T-helper 2 cell treated with Interferon-gamma antibody and Interleukin-4, amounts not matched to agents 100 ng/mL and 5 ng/mL, for 36 hours (primary cell): ENCODE data around the gene OR2L5. TPM values are rescaled to one million over a fixed set of nuclear protein-coding genes. Genes with fewer than 3 reads are reported as not detected.

ENCODE experiments used
- intact Hi-C: fragments of 100-400 bp; cut with micrococcal nuclease; formaldehyde crosslinking; loops from one replicate; pipeline ENCODE4 v1.15.1; 2023
- total RNA-seq: library from RNA; stranded (reverse); gene quantifications from 2 replicates; pipeline ENCODE4 v1.2.3, GENCODE V29; 2022

Gene OR2L5, protein sequence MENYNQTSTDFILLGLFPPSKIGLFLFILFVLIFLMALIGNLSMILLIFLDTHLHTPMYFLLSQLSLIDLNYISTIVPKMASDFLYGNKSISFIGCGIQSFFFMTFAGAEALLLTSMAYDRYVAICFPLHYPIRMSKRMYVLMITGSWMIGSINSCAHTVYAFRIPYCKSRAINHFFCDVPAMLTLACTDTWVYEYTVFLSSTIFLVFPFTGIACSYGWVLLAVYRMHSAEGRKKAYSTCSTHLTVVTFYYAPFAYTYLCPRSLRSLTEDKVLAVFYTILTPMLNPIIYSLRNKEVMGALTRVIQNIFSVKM
- total RNA-seq: not detected in 2 replicates

GRCh38 chr1:248013229-248013710, at the start of gene OR2L5:
Gene OR2L5, plus strand, starts transcription at chr1:248013660. Its CDS starts 8,288 bp downstream, at chr1:248021948.
- intact Hi-C loops: no loop called here

- intact Hi-C loops: no loop called here
Observed at GRCh38 chr1:247964933-247965332, 48.5 kb upstream of the OR2L5 start, which contains the start of gene OR2AK2. Gene OR2AK2, plus strand, starts transcription at chr1:247965233. Its CDS starts 144 bp downstream, at chr1:247965377.

DNA sequence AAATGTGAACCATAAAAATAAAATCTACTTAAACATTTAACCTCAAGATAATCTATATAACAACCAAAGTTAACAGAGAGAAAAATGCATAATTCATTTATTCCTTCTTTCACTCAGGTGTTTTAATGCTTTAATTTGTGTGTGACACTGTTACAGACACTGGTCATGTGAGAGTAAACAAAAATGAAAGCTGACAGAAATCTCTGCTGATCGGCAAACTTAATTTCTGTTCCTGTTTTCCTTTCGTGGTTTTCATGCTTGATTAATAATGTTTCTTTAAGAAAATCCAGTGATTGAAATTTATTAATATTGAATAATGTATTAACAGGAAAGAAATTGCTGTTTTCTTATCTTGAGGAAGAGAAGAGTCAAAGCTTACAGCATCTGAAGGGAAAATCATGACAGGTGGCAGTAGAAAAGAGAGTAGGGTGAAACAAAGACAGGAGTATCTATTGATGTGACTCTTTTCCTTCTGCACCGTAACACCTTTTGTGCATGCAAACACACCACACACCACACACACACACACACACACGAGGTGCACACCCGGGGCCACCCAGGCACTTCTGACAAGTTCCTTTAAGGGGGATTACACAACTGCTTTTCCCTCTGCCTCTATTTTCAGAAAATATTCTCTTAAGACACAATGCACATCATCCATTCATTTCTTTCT, 46.8 kb upstream of the OR2L5 start:
- intact Hi-C loops: no loop called here

GRCh38 chr1:247992986-247993385, 20.5 kb upstream of the OR2L5 start:
- intact Hi-C loops: no loop called here

DNA sequence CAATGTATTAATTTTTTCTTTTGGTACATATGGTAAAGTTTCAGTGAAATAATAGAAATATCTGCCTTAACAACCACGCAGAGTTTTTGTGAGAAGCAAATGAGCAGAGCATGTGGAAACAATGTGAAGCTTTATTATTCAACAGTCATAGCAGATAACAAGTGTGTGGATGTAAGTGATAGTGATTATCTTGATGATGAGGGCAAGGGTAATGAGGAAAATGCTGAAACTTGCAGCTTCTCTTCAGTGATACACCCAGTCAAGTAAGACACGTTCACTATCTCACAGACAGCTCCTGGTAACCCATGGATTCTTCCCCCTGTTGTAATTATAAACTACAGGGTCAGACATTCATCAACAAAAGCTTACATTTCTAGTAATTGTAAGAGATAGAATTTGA, 14.6 kb upstream of the OR2L5 start:
- intact Hi-C loops: no loop called here

DNA sequence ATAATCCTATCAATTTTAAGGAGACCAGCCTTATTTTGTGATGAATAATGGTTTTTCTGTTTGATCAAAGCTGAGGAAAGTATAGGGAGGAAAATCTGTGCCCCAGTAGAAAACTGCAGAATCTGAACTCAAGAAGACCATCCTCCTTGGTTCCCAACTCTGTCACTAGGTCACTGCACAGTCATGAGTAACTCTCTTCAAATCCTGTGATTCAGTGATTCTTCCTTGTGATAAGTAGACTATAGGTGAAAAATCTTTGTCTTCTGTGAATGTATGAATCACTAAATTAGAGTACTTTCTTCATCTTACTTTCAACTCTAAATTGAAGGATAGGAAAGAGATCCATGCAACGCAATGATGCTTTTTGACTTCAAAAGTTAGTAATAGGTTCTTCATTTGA, 13.3 kb upstream of the OR2L5 start:
- intact Hi-C loops: no loop called here

DNA sequence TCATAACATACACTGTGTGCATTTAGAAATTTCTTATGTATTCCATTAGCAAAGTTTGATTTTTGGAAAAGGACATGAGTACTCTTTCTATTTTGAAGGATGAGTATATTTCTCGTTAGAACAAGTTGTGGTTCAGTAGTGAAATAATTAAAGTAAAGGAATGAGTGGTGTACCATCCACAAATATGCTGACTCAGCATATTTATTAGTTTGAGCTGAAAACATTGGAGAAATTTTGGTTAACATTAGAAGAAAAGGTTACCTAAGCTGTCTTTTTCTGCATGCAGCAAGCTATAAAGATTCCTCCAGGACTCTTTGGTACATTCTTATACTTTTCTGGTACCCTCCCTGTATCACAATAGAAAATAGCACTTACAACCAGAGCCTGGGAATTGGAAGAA, 5.7 kb upstream of the OR2L5 start:
- intact Hi-C loops: no loop called here

DNA sequence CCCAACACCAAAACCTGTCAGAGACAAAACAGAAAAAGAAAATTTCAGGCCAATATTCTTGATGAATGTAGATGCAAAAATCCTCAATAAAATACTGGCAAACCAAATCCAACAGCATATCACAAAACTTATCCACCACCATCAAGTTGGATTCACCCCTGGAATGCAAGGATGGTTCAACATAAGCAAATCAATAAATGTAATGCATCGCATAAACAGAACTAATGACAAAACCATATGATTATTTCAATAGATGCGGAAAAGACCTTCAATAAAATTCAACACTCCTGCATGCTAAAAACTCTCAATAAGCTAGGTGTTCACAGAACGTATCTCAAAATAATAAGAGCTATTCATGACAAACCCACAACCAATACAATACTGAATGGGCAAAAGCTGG, 3.8 kb upstream of the OR2L5 start:
- intact Hi-C loops: no loop called here

GRCh38 chr1:248015803-248016202, 2.3 kb downstream of the OR2L5 start:
- intact Hi-C loops: no loop called here

DNA sequence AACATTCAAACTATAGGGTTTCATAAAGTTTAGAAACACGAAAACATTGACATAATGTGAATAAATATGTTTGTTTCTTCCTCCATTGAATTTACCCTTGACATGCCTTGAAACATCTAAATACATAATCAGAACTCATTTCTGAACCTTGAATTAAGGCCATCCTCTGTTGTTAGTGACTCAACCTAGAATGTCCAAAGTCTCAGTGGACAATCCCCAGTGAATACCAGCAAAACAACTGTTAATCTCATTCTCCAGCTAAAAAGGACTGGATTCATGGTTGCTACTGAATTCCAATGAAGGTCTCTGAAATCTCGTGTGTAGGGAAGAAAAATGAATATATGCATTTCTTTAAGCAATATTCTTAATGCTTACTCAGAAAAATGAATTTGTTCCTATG, 16.3 kb downstream of the OR2L5 start, which contains the start of gene OR2L2:
Gene OR2L2, plus strand, starts transcription at position 301 of the 400 bp plus-strand sequence. CDS start 8,198 bp downstream, outside the sequence.
- intact Hi-C loops: no loop called here

DNA sequence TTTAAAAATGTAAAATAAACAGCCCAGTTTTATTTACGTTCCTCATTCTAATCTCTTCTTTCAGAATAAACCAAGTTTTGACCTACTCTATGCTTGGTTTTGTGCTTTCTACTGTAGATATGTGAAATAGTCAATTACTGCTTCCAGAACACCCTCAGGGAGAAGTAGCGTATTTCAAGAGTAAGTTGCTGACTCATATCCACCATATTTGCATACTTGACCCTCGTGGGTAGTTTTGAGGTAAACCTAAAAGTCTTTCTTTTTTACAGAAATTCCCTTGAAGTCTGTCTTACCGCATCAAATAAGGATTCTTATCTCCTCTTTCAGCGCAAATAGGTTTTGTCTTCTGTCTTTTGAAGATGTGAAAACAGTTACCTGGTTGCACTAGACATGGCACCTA, 31.7 kb downstream of the OR2L5 start:
- intact Hi-C loops: no loop called here

DNA sequence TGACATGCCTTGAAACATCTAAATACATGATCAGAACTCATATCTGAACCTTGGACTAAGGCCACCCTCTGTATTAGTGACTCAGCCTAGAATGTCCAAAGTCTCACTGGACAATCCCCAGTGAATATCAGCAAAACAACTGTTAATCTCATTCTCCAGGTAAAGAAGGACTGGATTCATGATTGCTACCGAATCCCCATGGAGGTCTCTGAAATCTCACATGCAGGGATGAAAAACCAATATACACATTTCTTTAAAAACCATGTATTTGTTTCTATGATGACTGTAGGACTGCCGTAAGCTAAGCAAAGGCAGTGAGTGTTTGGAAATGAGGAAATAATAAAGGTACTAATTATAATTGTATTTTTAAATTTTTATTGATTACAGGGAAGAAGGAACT, 33.1 kb downstream of the OR2L5 start, which contains the start of gene OR2L3:
Gene OR2L3, plus strand, starts transcription at position 301 of the 400 bp plus-strand sequence. CDS start 13,846 bp downstream, outside the sequence.
- intact Hi-C loops: no loop called here

GRCh38 chr1:248047008-248047407, 33.5 kb downstream of the OR2L5 start:
- intact Hi-C loops: no loop called here

DNA sequence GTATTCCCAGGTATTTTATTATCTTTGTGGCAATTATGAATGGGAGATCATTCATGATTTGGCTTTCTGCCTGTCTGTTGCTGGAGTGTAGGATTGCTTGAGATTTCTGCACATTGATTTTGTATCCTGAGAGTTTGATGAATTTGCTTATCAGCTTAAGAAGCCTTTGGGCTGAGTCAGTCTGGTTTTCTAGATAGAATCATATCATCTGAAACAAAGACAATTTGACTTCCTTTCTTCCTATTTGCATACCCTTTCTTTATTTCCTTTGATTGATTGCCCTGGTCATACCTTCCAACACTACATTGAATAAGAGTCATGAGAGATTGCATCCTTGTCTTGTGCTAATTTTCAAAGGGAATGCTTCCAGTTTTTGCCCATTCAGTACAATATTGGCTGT, 41.2 kb downstream of the OR2L5 start:
- intact Hi-C loops: no loop called here

GRCh38 chr1:248055261-248055660, 41.8 kb downstream of the OR2L5 start:
- intact Hi-C loops: no loop called here

- intact Hi-C loops: no loop called here
Observed at GRCh38 chr1:248065071-248065470, 51.6 kb downstream of the OR2L5 start.

- intact Hi-C loops: no loop called here
Observed at GRCh38 chr1:248065604-248066003, 52.1 kb downstream of the OR2L5 start.

Other genes starting within 250 kb of the OR2L5 start
- not detected in 2 replicates for gene OR14A16, start 189.5 kb upstream of the OR2L5 start, total RNA-seq
- not detected in 2 replicates for gene OR11L1, start 171.8 kb upstream of the OR2L5 start, total RNA-seq
- gene TRIM58, start 156.5 kb upstream of the OR2L5 start, total RNA-seq: 2.6 and 2.7 TPM in 2 replicates
- 0.75 and 0.93 TPM in 2 replicates for gene OR2W3, start 118.1 kb upstream of the OR2L5 start, total RNA-seq
- gene OR2T8, start 93.4 kb upstream of the OR2L5 start, total RNA-seq: not detected in 2 replicates
- not detected in 2 replicates for gene OR2AJ1, start 88.8 kb upstream of the OR2L5 start, total RNA-seq
- 0.30 TPM in 1 of 2 replicates, not detected in the other for gene OR2L8, start 64.8 kb upstream of the OR2L5 start, total RNA-seq
- not detected in 2 replicates for gene OR2AK2, start 48.4 kb upstream of the OR2L5 start, total RNA-seq
- gene OR2L2, start 16.4 kb downstream of the OR2L5 start, total RNA-seq: 0.05 and 0.11 TPM in 2 replicates
- 0.11 TPM in 1 of 2 replicates, not detected in the other for gene OR2L3, start 33.2 kb downstream of the OR2L5 start, total RNA-seq
- gene OR2L13, start 81.5 kb downstream of the OR2L5 start, total RNA-seq: not detected in 2 replicates
- gene OR2M5, start 131.5 kb downstream of the OR2L5 start, total RNA-seq: not detected in 2 replicates
- not detected in 2 replicates for gene OR2M2, start 161.2 kb downstream of the OR2L5 start, total RNA-seq
- gene OR2M3, start 183.6 kb downstream of the OR2L5 start, total RNA-seq: not detected in 2 replicates
- gene OR2M4, start 217.8 kb downstream of the OR2L5 start, total RNA-seq: not detected in 2 replicates